Mammary epithelial cell (primary cell): Measurements from ENCODE around the gene NUSAP1.

Experiments
- EZH2 ChIP-seq: IDR thresholded peaks from 2 replicates; pipeline ENCODE4 v1.6.1; 2012; ENCODE audit warnings: low read length, inconsistent platforms, borderline replicate concordance
- TF ChIP-seq, protein P1 (sequence below), 2 donors: IDR thresholded peaks in 1 of 2; conservative IDR thresholded peaks in 1 of 2; 2 replicates each; pipeline ENCODE4 v1.5.1; 2011 to 2012; ENCODE audit warnings: inconsistent platforms in 2 of 2, low read length in 2 of 2, mild to moderate bottlenecking in 2 of 2, control low read depth in 1 of 2, low read depth in 1 of 2; ENCODE audit not compliant: insufficient read depth in 1 of 2; ENCODE audit errors: extremely low read depth in 1 of 2

DNA sequence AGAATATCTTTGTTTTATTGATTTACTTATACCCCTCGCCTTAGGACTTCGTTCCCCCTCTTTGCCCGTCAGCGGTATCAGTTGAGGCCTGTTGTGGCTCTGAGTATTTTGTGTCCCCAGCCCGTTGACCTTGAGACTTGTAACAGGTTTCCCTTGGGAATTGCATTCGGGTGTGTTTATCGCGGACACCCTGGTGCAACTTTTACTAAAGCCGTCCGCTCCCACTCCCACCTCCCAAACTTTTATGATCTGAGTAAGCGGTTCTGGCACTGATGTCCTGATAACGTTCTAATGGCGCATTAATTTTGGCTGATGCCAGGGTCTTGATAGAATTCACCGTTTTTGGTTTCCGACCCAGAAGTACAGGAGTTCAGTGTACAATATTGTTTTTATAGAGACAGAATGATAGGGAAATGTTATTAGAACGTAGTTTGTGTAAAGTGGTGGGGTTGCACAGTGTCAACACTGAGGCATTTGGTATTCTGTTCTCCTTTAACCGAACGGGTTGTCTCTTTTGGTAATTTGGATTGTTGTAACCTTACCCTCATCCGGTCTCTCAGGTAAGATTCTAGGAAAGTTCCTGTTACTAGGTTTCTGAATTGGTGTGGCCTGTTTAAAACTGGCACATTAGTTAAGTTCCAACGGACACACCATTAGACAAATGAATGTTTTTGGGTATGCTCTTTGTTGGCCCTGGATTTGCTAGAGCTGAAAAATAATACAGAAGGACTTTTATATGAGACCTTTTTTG lies 48.1 kb upstream of the NUSAP1 start:
- TF ChIP-seq, protein P1, sequence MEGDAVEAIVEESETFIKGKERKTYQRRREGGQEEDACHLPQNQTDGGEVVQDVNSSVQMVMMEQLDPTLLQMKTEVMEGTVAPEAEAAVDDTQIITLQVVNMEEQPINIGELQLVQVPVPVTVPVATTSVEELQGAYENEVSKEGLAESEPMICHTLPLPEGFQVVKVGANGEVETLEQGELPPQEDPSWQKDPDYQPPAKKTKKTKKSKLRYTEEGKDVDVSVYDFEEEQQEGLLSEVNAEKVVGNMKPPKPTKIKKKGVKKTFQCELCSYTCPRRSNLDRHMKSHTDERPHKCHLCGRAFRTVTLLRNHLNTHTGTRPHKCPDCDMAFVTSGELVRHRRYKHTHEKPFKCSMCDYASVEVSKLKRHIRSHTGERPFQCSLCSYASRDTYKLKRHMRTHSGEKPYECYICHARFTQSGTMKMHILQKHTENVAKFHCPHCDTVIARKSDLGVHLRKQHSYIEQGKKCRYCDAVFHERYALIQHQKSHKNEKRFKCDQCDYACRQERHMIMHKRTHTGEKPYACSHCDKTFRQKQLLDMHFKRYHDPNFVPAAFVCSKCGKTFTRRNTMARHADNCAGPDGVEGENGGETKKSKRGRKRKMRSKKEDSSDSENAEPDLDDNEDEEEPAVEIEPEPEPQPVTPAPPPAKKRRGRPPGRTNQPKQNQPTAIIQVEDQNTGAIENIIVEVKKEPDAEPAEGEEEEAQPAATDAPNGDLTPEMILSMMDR (conservative IDR thresholded peaks at IDR 0.05 in 1 of 2, IDR thresholded peaks at IDR 0.05 in 1 of 2; ENCODE audit: extremely low read depth in 1 of 2, insufficient read depth in 1 of 2, low read depth in 1 of 2, low read length in 2 of 2) = no peak
- TF ChIP-seq EZH2 = no peak
